NCI-H128 (cell line): ENCODE data around the gene VPS26A.
A peak's percentile ranks its signal among the peaks of the same experiment; 100 is the strongest.
"Not testable (repeated sequence)": the region's sequence is repeated elsewhere in the genome, so short reads cannot be mapped to it uniquely, and the experiment has no call there.

Source experiments
- DNase-seq: peaks from one replicate; lab custom pipeline; 2025; ENCODE audit not compliant: unreplicated experiment; lab: John Stamatoyannopoulos, UW

The VPS26A gene

DNA sequence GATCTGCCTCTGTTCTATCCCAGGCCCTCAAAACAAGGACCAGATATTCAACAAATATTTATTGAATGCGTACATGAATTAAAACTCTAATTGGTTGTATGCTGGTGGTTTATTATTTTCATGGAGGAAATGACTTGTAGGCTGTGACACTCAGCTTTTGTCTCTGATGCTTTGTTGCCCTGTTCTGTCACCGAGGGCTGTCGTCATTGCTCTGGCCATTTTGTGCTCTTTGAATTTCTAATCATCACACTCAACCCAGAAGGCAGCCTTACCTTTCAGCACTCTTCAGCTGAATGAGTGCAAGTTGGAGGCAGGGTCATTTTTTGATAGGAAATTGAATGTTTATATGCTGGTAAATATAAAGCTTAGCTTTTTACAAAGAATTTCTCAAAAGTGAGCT lies 21.5 kb upstream of the VPS26A start:
- DNase-seq: no peak

DNA sequence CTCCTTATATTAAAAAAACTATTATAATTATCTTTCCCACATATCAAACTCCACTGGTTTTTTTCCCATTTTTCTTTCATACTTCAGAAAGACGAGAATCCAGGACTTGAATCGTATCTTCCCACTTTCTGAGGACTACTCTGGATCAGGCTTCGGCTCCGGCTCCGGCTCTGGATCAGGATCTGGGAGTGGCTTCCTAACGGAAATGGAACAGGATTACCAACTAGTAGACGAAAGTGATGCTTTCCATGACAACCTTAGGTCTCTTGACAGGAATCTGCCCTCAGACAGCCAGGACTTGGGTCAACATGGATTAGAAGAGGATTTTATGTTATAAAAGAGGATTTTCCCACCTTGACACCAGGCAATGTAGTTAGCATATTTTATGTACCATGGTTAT lies 20.2 kb upstream of the VPS26A start:
- no peak for DNase-seq

DNA sequence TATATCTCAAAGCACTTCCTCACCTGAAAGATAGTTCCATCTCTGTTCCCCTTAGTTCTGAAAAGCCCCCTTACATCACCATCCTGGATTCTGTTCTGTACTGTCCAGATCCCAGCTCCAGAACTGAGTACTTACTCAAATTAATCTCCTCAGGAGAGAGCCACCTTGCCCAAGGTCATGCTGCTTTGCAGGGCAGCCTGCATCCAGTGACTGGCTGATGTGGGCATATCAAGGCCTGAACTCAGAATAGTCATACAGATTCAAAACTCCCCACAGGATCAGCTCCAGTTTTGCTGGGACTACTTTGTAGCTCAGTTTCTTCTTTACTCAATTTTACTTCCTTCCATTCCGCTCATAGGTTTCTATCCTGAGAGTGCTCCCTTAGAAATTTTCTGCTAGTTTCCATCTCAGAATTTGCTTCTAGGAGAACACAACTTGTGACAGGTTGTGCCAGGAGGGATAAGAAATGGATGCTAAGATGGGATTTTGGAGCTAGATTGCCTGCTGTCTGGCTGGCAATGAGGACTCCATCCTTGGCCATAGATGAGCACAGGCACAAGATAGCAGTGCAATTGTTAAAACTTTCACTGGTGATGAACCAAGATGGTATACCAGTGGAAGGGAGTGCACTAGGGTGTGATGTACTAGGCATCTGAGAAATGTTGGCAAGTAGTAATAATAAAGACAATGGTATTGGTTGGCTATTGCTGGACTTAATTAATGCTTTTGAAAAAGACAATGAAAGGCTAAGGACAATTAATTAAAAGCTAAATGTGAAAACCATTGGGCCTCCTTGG lies 18.8 kb upstream of the VPS26A start:
- DNase-seq: no peak

DNA sequence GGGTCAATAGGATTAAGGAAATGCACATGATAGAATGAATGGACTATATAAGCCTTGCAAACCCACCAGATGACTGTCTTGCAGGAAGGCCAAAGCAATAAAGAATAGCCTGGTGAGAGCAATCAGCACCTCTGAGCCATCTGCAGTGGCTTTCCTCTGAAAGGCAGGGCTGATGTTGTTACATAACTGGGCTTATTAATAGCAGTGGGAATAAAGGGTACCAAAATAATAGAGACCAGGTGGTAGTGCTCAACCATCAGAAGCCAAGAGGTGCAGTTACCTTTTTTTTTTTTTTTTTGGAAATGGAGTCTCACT lies 16.8 kb upstream of the VPS26A start:
- DNase-seq: no peak

DNA sequence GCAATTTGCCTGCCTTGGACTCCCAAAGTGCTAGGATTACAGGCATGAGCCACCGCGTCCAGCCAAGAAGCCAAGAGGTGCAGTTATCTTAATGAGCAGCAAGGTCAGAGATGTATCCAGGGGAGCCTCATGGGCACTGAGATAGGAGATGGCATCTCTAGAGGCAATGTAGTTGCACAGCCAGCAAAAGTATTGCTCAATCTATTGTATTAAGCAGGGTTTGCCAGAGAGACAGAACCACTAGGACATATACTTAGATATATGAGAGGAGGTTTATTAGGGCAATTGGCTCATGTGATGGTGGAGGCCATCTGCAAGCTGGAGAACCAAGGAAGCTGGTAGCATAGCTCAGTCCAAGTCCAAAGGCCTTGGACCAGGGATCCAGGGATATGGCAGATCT lies 16.3 kb upstream of the VPS26A start:
- no peak for DNase-seq

DNA sequence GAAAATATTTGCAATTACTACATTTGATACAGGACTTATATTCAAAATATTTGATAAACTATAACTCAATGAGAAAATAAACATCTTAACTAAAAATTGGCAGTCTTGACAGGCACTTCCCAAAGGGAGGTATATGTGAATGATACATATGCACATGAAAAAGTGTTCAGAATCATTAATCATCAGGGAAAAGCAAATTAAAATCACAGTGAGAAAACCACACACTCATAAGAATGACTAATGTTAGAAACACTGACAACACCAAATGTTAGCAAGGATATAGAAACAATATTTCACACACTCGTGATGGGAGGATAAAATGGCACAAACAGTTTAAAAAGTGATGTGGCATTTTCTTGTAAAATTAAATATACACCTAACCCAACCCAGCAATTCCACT lies 4.1 kb upstream of the VPS26A start:
- no peak for DNase-seq

DNA sequence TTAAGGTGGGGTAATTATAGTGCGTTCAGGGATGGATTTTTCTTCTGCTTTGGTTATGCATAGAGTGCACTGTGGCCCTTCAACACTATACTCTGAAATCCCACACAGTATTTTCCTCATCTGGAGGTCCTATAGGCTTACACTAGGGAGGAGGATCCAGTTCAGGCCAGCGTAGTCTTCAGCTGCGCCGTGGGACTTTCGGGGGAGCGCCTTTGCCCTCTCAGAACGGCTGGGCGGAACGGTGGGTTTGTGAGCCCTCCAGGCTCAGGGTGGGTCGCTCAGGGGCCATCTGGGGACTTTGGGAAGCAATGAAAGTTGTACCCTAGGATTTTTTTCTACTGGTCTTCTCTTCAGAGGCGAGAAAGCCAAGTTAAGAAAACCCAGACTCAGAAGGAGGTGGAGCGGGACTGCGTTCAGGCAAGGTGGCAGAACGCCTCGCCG lies 652 bp upstream of the VPS26A start:
- peak; percentile 51 for DNase-seq

DNA sequence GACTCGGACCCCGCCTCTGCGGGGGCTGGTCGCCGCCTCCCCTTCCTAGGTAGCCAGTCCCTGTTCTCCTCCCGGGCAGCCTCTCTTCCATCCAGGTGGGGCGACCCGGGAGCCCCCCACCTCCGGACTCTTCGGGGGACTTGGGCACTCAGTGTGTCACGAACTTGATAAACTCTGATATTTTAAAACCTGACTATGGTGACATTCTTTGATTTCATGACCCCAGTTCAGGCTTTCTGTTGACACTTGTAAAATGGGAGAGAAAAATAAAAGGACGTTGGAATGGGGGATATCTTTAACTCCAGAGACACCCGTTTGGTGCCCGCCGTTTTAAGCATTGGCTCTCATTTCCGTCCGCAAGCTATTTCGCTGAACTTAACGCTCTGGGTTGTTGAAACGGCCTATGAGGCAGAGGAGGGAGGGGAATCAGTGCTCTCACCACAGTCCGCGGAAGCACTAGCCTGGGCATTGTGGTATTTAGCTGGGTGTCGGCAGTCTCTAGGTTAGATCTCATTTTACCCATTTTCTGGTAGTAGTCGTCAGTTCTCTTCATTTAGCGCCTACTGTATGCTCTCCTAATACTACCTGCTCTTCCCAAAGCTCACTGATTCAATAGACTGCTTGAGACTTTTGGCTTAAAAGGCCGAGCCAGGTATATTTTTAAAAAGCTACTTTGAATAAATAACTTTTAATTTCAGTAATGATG lies 738 bp downstream of the VPS26A start:
- no peak for DNase-seq

DNA sequence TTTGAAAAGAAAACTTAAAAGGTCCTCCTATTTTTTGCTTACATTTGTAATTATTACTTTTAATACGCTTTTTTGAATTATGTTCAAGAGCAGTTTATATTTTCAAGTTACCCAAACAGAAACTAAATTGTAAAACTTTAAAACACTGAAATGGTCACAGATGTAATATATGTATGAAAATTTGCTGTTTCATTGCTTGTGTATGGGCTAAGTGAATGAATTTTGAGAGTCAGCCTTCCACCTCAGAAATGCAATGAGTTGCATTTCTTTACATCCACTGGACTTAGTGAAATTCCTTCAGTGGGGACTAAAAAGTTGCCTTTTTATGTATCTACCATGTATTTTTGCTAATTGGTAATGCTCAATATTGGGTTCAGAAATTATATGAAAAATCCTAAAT lies 1.6 kb downstream of the VPS26A start:
- DNase-seq: no peak

DNA sequence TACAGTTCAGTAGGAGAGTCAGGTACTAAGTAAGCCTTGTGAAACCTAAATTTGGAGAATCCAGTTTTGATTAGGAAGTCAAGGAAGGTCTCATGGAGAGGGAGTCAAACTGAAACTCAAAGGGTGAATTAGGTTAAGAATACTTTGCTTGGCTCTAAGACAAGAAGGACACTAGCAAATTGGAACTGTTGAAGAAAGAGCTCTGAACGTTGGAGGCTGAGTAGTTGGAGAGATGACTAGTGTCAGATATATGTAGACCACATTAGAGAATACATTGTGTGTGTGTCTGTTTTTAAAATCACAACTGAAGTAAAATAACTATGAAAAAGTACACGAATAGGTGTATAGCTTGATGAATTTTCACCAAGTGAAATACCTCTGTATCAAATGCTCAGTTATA lies 6.3 kb downstream of the VPS26A start:
- no peak for DNase-seq

DNA sequence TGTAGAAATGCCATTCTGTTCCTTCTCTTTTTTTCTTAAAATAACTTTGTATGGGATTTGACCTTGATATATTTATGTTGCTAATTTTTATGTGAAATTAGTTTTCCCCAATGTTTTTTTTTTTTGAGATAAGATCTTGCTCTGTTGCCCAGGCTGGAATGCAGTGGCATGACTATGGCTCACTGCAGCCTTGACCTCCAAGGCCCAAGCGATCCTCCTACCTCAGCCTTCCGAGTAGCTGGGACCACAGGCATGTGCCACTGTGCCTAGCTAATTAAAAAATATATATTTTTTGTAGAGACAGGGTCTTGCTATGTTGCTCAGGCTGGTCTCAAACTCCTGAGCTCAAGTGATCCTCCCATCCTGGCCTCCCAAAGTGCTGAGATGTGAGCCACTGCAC lies 16.0 kb downstream of the VPS26A start:
- DNase-seq: no peak

DNA sequence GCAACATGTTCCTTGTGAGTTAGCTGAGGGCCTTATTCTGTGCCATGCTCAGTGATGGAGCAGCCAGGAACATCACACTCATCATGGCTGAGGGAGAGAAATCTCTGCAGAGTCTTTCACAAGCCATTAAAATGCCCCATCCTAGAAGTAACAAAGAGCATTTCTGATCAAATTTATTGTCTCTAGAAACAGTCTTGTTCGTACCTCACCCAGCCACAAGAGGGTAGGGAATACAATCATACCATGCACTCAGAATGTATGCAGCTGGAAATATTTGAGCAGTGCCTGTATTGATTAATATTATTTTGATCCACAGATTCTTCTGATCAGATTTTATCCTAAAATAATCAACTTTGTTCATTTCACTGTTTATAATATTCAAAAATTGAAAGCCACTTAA lies 17.3 kb downstream of the VPS26A start:
- DNase-seq: no peak

DNA sequence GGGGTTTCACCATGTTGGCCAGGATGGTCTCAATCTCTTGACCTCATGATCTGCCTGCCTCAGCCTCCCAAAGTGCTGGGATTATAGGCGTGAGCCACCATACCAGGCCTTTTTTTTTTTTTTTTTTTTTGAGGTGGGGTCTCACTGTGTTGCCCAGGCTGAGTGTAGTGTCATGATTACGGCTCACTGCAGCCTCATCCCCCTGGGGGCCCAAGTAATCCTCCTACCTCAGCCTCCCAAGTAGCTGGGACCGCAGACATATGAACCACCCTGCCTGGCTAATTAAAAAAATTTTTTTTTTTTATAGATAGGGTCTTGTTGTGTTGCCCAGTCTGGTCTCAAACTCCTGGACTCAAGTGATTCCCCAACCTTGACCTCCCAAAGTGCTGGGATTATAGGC lies 18.1 kb downstream of the VPS26A start:
- DNase-seq: not testable (repeated sequence)

DNA sequence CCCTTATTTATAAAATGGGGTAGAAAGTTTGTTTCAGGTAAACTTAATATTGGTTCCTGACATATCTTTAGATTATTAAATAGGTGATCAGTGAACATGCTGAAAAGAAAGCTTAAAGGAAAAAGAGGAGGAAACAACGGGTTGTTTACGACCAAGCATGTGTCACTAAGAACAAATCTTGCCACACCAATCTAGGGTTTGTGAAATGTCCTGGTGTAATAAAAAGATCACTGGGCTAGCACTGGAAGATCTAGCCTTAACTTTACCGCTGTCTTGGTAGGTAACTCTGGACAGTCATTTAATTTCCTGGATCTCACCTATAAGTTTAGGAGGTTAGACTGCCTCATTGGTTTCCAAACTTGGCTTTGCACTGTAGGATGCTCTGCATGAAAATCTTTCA lies 19.0 kb downstream of the VPS26A start:
- no peak for DNase-seq

DNA sequence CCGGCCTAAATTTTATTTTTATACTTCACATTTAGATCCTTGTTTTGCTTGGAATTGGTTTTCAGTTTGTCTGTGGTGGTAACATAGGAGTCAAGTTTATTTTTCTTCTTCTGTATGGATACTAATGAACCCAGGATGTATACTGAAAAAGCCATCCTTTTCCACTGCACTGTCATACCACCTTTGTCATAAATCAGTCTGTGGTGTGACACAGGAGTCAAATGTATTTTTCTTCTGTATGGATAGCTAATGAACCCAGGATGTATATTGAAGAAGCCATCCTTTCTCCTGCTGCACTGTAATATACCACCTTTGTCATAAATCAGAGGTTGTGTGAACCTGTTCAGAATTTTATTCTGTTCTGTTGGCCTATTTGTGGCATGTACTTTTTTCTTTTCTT lies 21.4 kb downstream of the VPS26A start:
- DNase-seq: no peak

DNA sequence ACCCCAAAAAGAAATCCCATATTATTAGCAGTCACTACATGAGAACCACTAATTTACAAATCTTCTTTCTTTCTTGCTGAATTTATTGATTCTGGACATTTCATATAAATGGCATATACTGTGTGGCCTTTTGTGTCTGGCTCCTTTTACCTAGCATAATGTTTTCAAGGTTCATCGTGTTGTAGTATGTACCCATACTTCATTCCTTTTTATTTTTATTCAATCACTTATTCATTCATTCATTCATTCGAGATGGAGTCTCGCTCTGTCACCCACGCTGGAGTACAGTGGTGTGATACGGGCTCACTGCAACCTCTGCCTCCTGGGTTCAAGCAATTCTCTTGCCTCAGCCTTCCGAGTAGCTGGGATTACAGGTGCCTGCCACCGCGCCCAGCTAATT lies 21.9 kb downstream of the VPS26A start:
- DNase-seq: no peak

DNA sequence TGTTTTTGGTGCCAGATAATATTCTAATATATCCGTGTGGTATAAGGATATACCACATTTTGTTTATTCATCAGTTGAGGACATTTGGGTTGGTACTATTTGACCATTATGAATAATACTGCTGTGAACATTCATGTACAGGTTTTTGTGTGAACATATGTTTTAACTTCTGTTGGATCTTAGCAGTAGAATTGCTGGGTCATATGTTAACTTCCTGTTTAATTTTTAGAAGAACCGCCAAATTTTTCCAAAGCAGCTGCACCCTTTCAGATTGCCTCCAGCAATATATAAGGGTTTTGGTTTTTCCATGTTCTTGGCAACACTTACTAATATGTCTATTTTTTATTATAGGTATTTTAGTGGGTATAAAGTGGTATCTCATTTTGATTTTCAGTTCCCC lies 22.8 kb downstream of the VPS26A start:
- no peak for DNase-seq

DNA sequence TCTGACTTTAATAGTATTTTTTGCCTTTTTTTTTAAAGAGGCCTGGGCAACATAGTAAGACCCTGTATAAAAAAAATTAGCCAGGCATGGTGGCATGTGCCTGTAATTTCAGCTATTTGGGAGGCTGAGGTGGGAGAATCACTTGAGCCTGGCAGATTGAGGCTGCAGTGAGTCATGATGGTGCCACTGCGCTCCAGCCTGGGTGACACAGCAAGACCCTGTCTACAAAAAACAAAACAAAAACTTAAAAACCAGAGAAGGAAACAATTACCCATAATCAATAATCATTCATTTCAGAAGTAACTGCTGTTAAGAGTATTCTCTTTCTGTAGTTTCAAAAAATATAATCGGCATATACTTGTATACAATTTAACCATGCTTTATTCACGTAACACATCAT lies 28.0 kb downstream of the VPS26A start:
- no peak for DNase-seq

DNA sequence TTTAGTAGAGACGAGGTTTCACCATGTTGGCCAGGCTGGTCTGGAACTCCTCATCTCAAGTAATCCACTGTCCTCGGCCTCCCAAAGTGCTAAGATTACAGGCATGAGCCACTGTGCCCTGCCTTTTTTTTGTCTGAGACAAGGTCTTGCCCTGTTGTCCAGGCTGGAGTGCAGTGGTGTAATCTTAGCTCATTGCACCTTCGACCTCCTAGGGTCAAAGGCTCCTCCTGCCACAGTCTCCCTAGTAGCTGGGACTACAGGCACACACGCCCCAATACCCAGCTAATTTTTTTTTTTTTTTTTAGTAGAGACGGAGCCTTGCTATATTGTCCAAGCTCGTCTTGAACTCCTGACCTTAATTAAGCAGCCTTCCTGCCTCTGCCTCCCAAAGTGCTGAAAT lies 29.2 kb downstream of the VPS26A start:
- no peak for DNase-seq

DNA sequence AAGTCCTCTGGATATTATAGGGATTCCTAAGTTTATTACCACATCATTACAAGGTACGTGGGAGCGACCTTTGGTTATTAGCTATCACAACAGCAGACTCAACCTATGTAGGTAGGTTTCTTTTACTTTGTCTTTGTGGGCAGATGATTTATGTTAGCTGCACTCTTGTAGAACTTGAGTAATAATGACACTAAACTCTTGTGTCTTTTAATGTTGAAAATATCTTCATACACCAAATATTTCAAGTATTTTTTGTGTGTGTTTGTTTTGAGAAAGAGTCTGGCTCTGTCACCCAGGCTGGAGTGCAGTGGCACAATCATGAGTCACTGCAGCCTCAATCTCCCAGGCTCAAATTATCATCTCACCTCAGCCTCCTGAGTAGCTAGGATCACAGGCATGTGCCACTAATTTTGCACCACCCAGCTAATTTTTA lies 36.8 kb downstream of the VPS26A start:
- DNase-seq: no peak

DNA sequence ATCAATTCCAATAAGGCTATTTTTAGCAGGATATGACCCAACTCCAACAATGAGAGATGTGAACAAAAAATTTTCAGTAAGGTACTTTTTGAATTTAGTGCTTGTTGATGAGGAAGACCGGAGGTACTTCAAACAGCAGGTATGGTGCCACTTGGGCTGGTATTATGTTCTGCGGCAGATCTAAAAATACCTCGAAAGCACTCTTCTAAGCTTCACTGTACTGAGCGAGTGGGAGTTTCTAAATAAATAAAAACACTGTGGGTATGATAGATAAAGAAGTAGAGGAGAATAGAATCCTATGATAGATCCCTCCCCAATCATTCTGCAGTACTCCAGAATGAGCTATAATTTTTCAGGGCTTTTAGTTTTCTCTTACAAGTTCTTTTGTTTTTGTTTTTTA lies 44.5 kb downstream of the VPS26A start:
- DNase-seq: no peak

DNA sequence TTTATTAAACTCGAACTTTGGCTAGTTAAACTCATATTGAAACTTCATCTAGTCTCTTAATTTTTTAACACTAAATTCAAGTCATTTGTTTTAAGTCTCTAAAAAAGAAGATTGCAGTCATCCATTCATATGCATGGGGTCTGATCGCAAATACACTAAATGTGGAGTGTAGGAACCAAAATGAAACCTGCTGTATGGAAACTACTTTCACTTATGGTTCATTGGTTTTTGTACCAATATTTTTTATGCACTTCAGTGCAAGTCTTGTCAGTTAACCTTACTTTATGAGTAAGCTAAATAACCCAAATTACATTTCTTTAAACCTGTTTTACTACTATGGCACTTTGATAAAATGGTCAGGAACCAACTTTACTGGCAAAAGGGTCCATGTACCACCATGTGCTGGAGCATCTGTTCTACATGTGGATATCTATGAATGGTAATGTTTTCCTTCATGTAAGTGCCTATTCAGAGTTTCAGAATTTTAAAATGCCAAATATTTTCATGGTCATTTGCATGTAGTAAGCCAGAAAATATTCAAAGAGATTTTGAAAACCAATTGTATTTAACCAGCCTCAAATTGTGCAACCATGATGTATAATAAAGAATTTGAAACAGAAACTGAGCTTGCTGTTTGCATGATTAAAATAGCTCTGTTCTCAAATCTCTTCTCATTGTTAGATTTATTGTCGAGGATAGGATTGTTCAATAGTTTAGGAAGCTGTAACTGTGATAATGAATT lies 48.4 kb downstream of the VPS26A start:
- no peak for DNase-seq
